Mesodermal cell (in vitro differentiated cells): Measurements from ENCODE around the gene MMAB.
"Not testable (repeated sequence)": the region's sequence is repeated elsewhere in the genome, so short reads cannot be mapped to it uniquely, and the experiment has no call there.

ENCODE experiments used
- H3K27ac ChIP-seq: 2 replicates; pipeline ENCODE4 v1.7.0; 2013; ENCODE audit warnings: mild to moderate bottlenecking, low read depth, low read length, moderate library complexity; ENCODE audit not compliant: severe bottlenecking
- H3K36me3 ChIP-seq: 2 replicates; pipeline ENCODE4 v1.7.1; 2013; ENCODE audit warnings: mild to moderate bottlenecking, low read length, moderate library complexity; ENCODE audit not compliant: control insufficient read depth, insufficient read depth
- H3K4me1 ChIP-seq: one replicate; pipeline ENCODE4 v1.7.1; 2013; ENCODE audit warnings: mild to moderate bottlenecking, low read length; ENCODE audit not compliant: insufficient read depth, control insufficient read depth, poor library complexity, severe bottlenecking
- H3K4me3 ChIP-seq: 2 replicates; pipeline ENCODE4 v1.7.0; 2013; ENCODE audit warnings: low read length, control low read depth, mild to moderate bottlenecking; ENCODE audit not compliant: insufficient read depth, poor library complexity, severe bottlenecking; ENCODE audit errors: extremely low read depth
- H3K9me3 ChIP-seq: 2 replicates; pipeline ENCODE4 v1.7.1; 2013; ENCODE audit warnings: mild to moderate bottlenecking, low read length, moderate library complexity; ENCODE audit not compliant: control insufficient read depth
- WGBS, 2 experiments: methylation state at CpG; one replicate each; pipeline ENCODE4 v1.1.5; 2013; ENCODE audit warnings: missing lambda C conversion rate in 2 of 2; ENCODE audit not compliant: insufficient coverage in 2 of 2; 5-methylcytosine and 5-hydroxymethylcytosine counted together

The MMAB gene

GRCh38 chr12:109611223-109611622 is 37.9 kb upstream of the MMAB start:
- Histone ChIP-seq H3K9me3 (no peaks in the 10 kb centered on the region), H3K27ac (no peak overlapping the region), H3K4me3 (no peak overlapping the region), H3K36me3 (no peaks in the 10 kb centered on the region), H3K4me1 (peaks cover 3% of the 10 kb centered on the region)
- 80 to 87% methylated on average over 6 to 7 of the region's 10 CpGs for WGBS, 2 experiments

- Histone ChIP-seq H3K9me3 (no peaks in the 10 kb centered on the region), H3K27ac (no peak overlapping the region), H3K4me1 (peaks cover 3% of the 10 kb centered on the region), H3K4me3 (no peak overlapping the region), H3K36me3 (no peaks in the 10 kb centered on the region)
- WGBS, 2 experiments: 86 to 95% methylated on average over 2 to 3 of the region's 4 CpGs
Observed at GRCh38 chr12:109610523-109610922, 37.2 kb upstream of the MMAB start.

GRCh38 chr12:109609342-109609741 is 36.0 kb upstream of the MMAB start:
- no peak overlapping the region for H3K27ac ChIP-seq
- 73 to 100% methylated on average over 2 of the region's 2 CpGs for WGBS, 2 experiments
- peaks cover 3% of the 10 kb centered on the region for H3K4me1 ChIP-seq
- H3K4me3 ChIP-seq: no peak overlapping the region
- H3K36me3 ChIP-seq: no peaks in the 10 kb centered on the region
- no peaks in the 10 kb centered on the region for H3K9me3 ChIP-seq

GRCh38 chr12:109608793-109609192 is 35.5 kb upstream of the MMAB start:
- Histone ChIP-seq H3K4me3 (no peak overlapping the region), H3K4me1 (peaks cover 3% of the 10 kb centered on the region), H3K36me3 (no peaks in the 10 kb centered on the region), H3K27ac (no peak overlapping the region), H3K9me3 (no peaks in the 10 kb centered on the region)
- no CpG with 5 or more reads among the region's 3 CpGs for WGBS, 2 experiments

DNA sequence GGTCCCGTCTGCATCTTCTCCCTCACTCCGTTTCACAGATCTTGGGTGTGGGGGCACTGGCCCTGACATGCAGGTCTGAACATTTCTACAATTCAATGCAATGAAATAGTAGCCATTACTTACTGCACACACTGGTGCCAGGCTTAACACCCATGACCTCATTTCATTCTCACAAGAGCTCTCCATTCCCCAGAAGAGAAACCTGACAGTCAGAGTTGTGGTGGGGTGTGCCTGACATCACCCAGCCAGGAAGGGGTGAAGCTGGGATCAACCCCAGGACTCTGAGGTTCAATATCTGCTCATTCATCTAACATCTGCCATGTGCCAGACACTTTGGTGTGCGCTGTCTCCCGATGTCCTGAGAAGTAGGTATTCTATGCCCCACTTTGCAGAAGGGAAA is 35.0 kb upstream of the MMAB start:
- Histone ChIP-seq H3K9me3 (no peaks in the 10 kb centered on the region), H3K4me1 (peaks cover 3% of the 10 kb centered on the region), H3K36me3 (no peaks in the 10 kb centered on the region), H3K27ac (no peak overlapping the region), H3K4me3 (no peak overlapping the region)
- WGBS, 2 experiments: 90 to 100% methylated on average over 2 to 4 of the region's 4 CpGs

DNA sequence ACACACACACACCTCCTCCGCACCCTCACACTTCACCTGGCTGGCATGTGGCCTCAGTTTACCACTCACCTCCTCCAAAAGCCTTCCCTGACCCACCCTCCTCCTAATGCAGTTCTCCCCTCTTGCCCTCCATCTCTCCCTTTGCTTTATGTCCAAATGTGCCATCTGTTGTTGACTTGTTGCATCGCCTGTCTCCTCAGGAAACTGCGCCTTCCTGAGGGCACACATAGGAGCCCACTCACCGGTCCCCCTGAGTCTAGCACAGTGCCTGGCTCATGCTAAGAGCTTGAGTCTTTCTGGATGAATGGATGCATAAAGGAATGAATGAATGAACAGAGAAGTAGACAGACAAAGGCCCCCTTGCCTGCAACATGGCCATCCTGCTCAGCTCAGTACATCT is 34.3 kb upstream of the MMAB start:
- WGBS, 2 experiments: 84 to 97% methylated on average over 3 to 4 of the region's 4 CpGs
- Histone ChIP-seq H3K4me1 (peaks cover 3% of the 10 kb centered on the region), H3K9me3 (no peaks in the 10 kb centered on the region), H3K4me3 (no peak overlapping the region), H3K27ac (no peak overlapping the region), H3K36me3 (no peaks in the 10 kb centered on the region)

DNA sequence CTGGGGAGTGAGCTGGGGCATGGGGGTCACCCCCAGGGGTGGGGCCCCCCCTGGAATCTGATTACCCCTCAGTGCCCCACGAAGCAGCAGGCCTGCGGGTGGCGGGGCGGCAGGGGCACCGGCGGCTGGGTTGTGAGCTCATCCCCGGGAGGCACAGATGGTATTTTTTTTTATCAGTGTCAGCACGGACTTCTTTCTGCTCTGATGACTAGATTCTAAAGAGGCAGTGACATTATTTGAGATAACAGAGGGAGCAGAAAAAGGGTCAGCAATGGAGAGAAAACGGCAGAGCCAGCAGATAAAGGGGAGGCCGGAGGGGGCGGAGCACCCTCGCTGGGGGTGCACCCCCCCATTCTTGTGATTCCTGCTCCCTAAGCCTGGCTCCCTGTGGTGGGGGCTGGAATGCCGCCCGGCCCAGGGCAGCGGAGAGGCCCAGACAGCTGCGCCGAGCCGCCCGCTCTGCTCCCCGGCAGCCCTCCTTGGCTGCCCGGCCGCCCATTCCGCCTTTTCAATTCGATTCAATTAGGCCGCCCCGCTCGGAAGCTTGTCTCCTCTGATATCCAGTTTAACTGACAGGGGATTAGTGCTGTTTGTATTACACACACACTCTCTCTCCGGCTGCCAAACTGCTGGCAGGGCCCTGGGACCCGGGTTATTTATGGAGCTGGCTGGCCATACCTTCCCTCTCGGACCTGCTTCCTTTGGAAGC is 33.2 kb upstream of the MMAB start:
- no peak overlapping the region for H3K4me3 ChIP-seq
- WGBS, 2 experiments: 60 to 65% methylated on average over 18 to 22 of the region's 30 CpGs
- H3K27ac ChIP-seq: peak overlapping the region; percentile 39

GRCh38 chr12:109605599-109606228 is 32.4 kb upstream of the MMAB start:
- Histone ChIP-seq H3K4me3 (no peak overlapping the region), H3K4me1 (peaks cover 3% of the 10 kb centered on the region), H3K36me3 (no peaks in the 10 kb centered on the region), H3K9me3 (no peaks in the 10 kb centered on the region), H3K27ac (no peak overlapping the region)
- 90 to 96% methylated on average over 1 to 8 of the region's 13 CpGs for WGBS, 2 experiments

More for the DNA sequence above, 33.2 kb upstream of the MMAB start:
- H3K36me3 ChIP-seq: no peaks in the 10 kb centered on the region
- H3K4me1 ChIP-seq: peaks cover 3% of the 10 kb centered on the region
- H3K9me3 ChIP-seq: no peaks in the 10 kb centered on the region

DNA sequence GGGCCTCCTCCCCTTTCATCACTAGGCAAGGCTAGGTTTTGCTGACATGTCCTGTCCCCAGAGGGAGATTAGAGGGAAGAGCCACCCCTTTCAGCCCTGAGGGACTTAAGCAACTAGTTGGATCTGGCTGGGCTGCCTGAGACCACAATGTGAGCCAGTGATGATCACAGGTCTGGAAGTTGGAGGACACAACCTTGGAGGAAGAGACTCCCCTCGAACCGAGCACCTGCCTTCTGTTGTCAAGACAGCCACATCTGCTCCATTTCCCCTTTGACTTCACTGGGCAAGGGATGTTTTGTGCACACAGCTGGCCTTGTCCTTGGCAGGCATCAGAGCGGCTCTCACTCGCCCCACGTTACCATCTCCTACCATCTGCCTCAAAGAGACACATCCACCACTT is 31.7 kb upstream of the MMAB start:
- no peak overlapping the region for H3K4me3 ChIP-seq
- H3K36me3 ChIP-seq: no peaks in the 10 kb centered on the region
- peaks cover 3% of the 10 kb centered on the region for H3K4me1 ChIP-seq
- no peak overlapping the region for H3K27ac ChIP-seq
- H3K9me3 ChIP-seq: no peaks in the 10 kb centered on the region
- WGBS, 2 experiments: 95 to 98% methylated on average over 4 to 5 of the region's 5 CpGs

DNA sequence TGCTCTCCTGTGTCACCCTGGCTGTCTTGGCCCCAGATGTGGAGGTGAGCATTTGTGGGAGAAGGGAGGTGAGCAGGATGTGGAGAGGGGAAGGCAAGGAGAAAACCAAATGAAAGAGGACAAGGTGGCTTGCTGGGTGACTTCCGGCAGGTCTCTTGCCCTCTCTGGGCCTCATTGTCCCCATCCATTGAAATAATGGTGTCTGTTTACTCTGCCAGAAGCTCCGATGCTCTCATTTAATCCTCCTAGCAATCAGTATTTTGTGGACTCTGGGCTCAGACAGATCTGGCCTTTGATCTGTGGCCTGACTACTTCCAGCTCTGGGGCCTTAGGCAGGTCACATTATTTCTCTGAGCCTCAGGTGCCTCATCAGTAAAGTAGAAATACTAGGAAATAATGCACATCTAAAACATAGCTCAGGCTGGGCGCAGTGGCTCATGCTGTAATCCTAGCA is 30.9 kb upstream of the MMAB start:
- Histone ChIP-seq H3K27ac (no peak overlapping the region), H3K36me3 (no peaks in the 10 kb centered on the region), H3K4me3 (no peak overlapping the region), H3K9me3 (no peaks in the 10 kb centered on the region), H3K4me1 (peaks cover 3% of the 10 kb centered on the region)
- WGBS, 2 experiments: 91 to 97% methylated on average over 3 of the region's 3 CpGs

DNA sequence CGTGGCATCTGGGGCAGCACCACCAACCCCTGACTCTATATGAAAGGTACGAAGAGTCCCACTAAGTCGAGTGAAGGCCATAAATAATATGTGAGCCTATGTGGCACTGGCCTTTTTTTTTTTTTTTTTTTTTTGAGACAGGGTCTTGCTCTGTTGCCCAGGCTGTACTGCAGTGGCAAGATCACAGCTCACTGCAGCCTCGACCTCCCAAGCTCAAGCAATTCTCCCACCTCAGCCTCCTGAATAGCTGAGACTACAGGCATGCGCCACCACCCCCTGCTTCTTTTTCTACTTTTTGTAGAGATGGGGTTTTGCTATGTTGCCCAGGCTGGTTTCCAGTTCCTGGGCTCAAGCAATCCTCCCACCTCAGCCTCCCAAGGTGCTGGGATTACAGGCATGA is 28.8 kb upstream of the MMAB start:
- 80% methylated on average over 1 of the region's 5 CpGs for WGBS, 2 experiments
- H3K4me3 ChIP-seq, H3K27ac ChIP-seq, H3K9me3 ChIP-seq, H3K36me3 ChIP-seq: not testable (repeated sequence)
- peaks cover 15% of the 10 kb centered on the region for H3K4me1 ChIP-seq
